Stimulated activated CD8-positive, alpha-beta memory T cell treated with anti-CD3 and anti-CD28 coated beads, Interleukin-7, amount 100 ng/mL, for 24 hours (primary cell): Measurements from ENCODE around the gene FHOD3.
"Not testable (repeated sequence)": the region's sequence is repeated elsewhere in the genome, so short reads cannot be mapped to it uniquely, and the experiment has no call there.

Experiments used
- DNase-seq: peaks from one replicate; pipeline ENCODE4 v3.0.0-alpha.2; 2020; ENCODE audit warnings: low read depth

FHOD3 gene

DNA sequence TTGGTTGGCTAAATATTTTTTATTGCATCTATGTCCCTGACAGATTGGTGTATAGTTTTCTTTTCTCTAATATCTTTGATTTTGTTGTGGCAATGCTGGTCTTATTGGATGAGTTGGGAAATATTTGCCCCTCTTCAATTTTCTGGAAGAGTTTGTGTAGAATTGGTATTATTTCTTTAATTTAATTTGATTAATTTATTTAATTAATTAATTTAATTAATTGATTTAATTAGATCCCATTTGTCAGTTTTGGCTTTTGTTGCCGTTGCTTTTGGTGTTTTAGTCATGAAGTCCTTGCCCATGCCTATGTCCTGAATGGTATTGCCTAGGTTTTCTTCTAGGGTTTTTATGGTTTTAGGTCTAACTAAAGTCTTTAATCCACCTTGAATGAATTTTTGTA lies 253.8 kb downstream of the FHOD3 start:
- not testable (repeated sequence) for DNase-seq

DNA sequence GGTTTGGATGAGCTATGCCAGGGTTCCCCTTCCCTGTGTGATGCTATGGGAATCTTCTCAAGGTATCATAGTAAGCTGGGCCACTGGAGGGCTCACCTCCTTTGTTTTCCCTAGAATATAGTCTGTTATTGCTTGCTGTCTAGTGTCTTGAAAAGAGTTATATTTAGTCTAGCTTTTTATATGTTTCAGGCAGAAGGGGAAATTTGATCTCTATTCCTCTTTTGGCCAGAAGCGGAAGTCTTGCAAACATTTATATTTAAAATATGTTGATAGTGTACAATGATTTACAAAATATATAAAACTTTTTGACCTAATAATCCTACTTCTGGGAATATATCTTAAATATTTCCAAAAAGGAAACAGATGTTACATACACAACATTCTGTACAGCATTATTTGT lies 260.7 kb downstream of the FHOD3 start:
- DNase-seq, result no peak

DNA sequence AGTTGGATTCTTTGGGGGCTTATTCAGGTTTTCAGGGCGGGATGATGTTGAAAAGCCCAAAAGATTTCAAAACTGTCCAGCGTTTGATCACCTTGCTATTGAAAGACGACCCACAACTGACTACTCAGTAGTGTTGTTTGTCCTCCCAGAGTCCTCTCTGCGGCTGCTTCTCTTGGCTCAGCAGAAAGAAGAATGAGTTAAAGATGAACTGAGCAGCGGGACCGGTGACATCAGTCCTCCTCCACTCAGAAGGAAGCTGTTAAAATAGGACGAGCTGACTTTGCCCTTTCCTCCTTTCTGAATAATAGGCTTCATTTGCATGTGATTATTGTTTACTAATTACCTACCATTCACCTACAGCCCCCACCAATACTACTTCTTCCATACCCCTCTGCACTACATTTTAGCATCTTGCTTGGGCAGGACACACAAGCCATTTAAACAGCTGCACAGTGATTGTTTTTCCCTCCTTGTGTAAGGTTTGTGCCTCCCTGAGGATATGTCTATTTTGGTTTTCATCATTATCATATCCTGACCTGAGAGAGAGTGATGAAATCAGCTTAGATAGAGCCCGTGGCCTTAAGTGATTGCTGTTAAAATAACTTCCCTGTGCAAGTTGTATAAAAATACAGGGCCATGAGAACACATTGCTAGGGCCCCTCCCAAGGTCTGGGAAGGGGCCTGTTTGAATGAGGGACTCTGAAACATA lies 261.8 kb downstream of the FHOD3 start:
- DNase-seq, result no peak

DNA sequence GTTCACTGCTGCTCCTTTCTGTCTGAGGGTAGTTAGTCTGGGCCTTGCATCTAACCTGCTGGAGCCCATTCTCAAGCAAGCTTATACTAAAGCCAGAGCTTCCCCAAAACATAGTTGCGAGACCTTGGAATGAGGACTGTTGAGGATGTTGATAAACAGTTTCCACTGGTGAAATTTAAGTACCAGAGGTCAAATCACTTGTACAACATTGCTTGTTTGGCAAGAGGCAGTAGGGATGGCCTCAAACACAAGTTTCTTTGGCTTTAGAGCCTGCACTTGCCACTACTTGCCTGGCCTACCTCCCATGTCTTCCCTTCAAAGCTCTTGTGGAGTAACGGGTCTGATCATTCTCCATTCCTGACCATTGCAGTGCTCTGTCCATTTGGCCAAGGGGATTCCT lies 262.7 kb downstream of the FHOD3 start:
- DNase-seq, result no peak

DNA sequence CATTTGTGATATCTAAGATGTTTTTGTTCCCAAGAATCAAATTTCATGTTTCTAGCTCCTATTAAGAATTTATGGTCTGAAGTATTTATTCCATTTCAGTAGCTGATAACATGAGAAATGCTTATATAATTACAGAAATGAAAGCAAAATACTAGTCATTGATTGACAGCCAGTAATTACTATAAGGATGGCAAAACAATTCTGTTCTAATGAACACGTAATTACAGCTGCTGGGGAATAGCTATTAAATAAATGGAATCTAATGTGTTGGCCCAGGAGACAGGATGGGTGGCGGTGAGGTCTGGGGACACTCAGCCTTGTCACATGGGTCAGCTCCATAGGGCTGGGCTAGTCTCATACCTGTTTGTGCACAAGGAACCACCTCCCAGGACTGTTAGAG lies 263.5 kb downstream of the FHOD3 start:
- no peak for DNase-seq

DNA sequence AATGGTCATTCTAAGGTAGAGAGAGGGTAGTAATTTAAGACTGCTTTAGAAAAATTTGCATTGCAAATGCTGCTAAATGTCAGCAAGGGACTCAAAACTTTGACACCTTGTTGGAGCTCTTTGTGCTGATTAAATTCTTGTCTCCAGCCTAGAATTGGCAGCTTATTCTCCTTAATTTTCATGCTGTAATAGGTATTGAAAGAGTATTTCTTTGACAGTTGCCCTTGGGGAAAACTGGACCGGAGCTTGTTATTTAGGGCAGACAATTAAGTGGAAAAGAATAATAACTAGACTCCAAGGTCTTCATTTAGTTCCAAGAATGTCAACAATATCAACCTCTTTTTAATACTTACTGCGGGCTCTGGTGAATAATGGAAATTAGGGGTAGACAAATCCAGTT lies 267.3 kb downstream of the FHOD3 start:
- DNase-seq, result no peak

DNA sequence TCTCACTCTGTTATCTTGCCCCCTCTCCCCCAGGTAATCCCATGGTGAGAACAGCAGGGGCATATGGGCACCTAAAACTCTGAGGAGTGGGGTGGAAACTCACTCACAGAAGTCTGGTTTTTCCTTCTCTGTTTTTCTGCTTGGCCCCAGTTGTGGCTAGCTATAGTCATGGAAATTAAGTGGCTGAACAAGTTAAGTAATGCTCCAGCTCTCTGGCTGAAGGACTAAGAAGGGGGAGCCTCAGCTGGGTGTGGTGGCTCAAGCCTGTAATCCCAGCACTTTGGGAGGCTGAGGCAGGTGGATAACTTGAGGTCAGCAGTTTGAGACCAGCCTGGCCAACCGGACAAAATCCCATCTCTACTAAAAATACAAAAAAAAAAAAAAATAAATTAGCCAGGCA lies 270.3 kb downstream of the FHOD3 start:
- DNase-seq, result no peak

DNA sequence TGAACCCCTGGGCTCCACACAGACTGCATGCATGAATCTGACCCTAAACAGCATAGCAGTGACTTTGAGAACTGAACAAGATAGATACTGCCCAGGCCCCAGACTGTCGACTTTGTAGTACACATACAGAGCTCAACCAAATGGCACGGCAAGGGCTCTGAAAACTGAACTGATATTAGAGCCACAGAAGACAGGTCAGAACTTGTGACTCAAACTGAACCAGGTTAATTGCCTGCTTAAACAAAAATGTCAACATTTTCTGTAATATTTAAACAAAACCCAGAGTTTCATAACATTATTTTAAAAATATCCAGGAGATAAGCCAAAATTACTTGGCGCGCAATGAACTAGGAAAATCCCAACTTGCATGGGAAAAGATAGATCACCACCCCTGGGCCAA lies 271.0 kb downstream of the FHOD3 start:
- DNase-seq, result no peak

DNA sequence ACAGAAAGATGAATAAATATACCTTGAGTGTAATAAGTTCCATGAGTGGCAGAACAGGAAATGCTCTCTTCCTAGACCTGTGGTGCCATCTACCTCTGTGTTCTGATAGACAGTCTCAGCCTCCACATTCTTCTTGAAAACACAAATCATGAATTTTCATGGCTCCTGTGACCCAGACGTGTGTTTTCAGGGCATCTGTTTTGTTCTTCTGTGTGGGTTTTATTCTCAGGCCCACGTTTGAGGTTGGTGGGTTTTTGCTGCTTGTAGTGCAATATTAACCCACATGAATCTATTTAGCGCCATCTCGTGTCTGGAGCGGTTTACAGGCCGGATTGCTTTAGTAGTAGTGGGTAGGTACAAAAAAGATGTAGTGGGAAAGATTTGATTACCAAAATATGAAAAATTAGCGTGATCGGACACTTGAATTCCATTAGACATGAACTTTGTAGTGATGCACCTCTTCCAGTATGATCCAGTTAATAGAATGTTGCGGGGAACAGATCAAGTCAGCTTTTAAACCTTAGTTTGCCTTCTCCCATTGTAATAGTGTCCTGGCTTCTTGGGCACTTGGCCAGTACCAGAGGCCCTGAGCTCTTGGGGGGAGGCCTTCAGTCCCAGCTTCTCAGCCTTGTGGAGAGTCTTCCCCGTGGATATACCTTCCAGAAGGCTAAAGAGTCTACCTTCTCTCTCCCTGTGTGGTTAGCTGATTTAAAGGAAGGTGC lies 274.8 kb downstream of the FHOD3 start:
- no peak for DNase-seq

DNA sequence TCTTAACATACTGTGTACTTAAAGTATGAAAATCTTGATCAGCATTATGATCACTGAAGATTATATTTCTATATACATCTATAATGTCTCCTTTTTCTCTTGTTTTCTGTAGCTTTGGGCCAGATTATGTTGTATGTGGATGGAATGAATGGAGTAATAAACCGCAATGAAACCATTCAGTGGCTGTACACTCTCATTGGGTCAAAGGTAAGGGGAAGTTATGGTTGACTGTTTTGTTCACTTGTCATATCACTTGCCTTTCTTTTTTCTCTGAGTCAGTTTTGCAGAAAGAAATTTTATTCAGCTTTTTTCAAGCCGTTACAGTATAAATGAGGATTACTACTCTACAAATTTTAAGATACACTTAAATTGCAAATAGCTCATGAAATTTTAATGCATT lies 278.8 kb downstream of the FHOD3 start:
- DNase-seq, result no peak

DNA sequence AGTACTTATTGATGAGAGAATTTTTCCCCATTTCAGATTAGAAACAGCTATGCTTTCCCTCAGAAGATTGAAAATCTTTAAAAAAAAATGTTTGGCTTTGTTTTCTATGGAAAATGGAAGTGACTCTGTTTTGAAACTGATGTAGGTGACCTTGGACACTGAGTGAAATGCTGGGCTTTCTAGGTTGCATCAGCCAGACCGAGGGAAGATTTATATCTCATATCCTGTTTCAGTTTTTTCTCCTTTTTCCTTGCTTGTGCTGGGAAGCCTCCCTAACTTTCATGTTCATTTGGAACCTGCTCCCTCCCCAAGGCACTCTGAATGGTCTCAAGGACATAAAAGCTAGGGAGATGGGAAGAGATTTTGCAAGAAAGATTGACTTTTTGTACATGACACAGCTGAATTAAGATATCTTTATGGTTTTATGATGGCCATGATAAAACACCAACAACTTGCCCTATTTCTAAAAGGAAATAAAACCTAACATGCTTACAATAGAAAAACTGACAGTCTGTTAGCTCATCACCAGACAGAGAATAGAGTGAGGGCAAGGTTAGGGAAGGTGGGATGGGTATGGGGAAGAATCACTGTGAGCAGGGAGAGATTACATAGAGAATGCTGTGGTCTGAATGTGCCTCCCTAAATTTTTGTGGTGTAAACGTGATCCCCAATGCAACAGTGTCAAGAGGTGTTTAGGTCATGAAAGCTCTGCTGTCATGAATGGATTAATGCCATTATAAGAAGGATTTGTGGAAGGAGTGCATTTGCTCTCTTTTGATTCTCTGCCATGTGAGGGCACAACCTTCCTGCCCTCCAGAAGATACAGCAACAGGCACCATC lies 281.6 kb downstream of the FHOD3 start:
- DNase-seq, result no peak

DNA sequence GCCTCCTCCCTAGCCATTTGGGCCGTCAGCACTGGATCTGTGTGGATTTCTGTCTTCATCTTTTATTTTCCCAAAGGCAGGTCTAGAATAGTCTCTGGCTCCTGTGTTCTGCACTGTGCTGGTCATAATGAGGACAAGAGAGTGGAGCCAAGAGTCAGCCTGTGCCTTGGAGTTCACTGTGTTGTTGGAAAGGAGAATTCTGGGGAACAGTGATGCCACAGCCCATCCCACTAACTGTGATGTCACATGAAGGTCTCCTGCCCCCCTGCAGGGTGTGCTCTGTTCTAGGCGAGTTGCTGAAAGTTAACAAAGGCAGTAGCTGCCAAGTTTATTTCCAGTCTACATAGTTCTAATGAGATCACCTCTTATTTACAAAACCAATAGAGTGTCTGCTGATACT lies 282.8 kb downstream of the FHOD3 start:
- no peak for DNase-seq

DNA sequence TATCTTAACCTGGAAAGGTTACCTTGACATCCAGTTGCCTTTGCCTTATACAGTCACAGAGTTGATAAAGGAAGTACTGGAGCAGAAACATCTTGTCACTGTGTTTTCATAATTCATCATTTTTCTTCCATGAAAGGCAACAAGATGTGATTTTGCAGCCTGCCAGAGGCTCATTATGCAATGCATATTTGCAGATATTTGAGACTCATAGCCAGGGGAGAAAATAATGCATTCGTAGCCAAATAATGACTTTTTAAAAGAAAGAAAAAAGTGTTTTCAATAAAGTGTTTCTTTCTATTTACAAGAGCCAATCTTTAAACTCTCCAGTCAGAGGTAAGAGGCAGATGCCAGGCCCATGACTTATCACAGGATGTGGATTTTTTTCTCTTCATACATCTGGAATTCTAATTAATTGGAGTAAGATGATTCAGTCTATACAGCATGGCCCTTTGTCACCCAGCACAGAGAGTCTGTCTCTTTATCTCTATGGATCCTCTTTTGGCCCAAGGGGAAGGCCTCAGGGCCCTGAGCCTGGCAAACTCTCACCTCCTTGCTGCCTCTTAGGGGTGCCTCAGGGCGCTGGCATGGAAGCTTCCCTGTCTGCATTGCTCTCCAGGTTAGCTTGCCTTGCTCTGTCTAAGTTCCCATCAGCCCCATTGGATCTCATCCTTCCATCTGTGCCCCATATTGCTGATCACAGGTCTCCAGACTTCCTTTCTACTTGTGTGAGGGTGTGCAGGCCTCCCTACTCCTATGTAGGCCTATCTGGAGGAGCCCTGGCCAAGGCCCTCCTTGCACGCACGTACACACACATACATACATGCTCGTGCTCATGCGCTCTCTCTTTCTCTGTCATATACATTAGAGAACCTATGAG lies 283.6 kb downstream of the FHOD3 start:
- no peak for DNase-seq

DNA sequence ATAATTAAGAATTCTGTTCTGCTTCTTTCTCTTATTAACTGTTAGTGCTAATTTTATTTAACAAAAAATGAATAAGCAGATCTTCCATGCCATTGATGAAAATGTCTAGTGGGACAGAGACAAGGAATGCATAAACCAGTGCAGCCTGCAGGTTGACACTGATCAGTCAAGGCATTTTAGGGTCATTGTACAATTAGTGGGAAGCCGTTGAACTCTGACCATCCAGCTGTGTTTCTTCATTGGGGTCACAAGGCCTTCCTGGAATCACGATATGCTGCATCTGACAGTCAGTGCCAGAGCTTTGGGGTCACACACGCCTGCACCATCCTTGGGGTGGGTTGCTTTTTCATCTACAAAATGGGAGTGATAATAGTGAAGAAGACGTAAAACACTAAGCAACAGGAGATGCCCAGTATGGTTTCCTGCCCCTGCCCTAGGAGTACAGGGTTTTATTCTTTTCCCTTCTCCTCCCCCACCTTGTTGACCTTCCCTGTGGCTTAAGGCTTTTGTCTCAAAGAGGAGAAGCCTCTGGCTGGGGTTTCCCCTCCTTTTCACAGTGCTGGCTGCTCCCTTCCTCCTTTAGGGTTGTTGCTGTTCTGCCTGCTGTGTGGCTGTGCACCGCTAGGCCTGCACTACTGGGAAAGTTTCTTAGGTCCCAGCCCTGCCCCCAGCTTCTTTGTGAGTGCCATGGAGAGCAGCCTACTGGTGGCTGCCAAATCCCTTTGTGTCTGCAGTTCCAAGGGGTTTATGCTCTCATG lies 285.7 kb downstream of the FHOD3 start:
- no peak for DNase-seq

DNA sequence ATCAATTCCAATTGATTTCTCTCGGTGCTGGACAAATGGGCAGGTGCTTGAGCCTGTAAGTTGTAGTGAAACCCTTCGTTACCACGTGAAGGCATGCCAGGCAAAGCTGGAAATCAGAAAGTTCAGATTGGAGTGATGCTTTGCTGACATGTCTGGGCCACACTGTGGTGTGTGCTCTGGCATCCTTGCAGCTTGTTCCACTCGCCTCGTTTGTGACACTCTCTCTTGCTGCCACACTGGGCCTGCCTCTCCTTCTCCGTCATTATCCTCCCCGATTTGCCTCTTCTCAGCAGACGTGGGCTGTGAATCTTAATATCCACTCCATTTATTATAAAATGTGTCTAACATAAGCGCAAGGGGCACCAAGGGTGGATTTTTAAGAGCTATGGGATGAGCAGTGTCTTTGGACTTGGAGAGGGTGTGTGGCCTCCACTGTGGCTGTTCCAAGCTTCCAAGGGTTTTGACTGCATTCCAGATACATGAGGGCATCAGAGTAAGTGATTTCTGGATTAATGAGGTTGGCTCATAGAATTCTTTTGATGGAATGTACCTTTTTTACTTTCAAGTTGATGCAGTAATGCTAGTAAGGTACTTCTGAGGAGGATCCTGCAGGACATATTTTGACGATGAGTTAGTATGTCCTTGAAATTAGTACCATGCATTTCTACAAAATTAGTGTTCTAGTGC lies 292.5 kb downstream of the FHOD3 start:
- DNase-seq, result no peak

DNA sequence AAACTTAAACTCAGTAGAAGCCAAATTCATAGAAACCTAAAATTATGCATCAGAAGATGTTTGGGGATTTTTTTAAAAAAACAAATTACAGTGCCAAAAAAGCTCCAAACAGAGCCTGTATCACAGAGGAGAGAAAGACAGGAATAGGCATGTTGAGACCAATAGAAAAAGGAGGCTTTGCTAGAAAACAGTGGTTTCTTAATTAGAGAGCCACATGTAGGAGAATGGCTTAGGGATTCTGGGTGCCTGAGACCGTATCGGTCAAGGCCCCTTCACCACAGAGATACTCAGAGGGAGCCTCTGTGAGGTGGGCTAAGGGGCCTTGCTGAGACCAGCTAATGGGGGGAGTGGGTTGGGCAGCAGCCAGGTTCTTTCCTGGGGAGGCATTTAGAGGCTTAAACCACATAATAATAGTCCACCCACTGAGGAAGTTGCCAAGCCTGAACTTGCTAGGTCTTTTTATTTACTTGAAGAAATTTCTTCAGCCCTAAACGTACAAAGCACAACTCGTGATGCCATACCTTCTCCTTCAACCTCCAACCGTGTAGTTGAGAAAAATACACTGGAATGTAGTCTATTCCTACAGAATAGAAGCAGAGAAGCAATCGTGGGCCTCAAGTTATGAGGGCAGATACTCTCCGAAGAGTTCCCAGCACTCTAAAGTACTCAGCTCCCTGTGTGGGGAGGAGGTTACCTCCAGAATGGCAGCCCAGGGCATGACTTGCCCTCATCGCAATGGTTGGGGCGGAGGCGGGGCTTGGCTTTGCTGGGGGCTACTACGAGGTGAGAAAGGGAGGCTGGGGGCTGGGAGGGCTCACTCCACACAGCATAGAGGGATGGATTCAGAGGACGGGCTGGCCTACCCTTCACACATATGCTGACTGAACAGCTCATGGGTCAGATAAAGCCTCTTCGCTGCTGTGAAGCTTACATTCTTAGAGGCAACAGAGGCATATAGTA lies 293.4 kb downstream of the FHOD3 start:
- no peak for DNase-seq

DNA sequence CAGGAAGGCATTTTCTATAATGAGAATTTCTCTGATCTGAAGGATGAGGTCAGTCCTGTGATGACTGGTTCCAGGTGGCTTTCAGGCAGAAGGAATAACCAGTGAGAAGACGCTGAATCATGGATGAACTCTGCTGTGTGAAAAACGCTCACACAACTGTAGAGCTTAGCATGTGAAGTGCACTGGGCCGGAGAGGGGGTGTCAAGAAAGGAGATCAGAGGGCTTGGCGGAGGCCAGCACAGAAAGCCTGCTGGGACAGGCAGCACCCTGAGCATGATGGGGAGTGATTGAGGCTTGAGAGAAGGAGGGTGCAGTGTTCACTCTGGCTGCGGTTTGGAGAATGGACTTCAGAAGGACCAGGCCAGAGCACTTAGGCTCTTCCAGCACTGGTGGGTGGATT lies 294.8 kb downstream of the FHOD3 start:
- no peak for DNase-seq

DNA sequence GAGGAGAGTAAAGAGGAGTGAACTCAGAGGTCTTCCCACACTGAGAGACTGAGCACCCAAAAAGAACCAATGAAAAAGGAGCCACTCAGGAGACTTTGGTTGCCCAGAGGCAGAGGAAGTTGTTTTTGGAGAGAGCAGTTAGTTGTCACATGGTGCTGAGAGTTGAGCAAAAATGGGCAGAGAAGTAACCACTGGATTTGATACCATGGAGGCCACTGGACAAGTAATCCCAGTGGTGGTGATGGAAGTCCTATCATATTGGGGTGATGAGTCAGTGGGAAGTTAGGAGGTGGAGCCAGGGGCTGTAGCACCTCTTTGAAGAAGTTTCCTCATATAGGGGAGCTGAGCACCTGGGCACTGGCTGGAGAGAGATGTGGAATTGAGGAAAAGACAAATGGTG lies 295.5 kb downstream of the FHOD3 start:
- no peak for DNase-seq

DNA sequence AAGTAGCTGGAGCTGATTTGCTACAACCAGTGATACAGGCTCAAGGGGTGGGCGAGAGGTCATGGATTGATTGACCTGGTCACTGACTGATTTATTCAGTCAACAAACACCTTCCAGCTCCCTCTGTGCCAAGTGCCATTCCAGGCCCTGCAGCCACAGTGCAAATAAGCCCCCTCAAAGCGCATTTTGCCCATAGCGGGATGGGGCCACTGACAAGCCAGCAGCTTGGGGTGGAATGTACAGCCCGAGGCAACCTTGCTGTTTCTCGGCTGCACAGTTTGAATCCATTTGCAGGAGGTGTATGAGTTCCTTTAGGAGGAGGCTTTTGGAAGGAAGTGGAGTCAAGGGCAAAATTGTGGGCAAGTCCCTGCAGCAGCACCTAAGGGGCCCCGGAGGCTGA lies 296.1 kb downstream of the FHOD3 start:
- no peak for DNase-seq

DNA sequence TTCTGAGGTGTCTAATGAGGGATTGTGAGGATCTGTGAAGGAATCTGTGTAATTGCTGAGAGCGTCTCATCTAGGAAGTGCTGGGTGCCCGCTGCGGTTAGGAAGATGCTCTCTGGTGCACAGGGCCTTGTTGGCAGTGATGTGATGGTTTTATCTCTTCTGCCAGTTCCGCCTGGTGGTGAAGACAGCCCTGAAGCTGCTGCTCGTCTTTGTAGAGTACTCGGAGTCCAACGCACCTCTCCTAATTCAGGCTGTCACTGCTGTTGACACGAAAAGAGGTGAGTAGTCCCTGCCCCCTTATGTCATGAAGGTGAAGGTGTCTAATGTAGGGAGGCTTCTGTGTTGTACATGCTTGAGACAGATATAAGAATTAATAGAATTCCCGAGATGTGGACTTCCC lies 297.1 kb downstream of the FHOD3 start:
- no peak for DNase-seq
